Aorta (tissue), 5 donors: ENCODE data around the gene FOXJ3. TPM values are rescaled to one million over a fixed set of nuclear protein-coding genes. Genes with fewer than 3 reads are reported as not detected.

Source experiments
- ATAC-seq: fragments of 200-7000 bp; cut with Tn5 transposase; one replicate; pipeline ENCODE4 v1.9.1; 2022; ENCODE audit warnings: moderate library complexity; ENCODE audit not compliant: low FRiP score
- DNase-seq, 2 donors: peaks; one replicate each; pipeline ENCODE4 v3.0.0-alpha.2; 2020
- H3K27ac ChIP-seq, 2 donors: one replicate each; pipeline ENCODE4 v1.5.1; 2013; ENCODE audit warnings: low read length in 2 of 2, mild to moderate bottlenecking in 2 of 2, moderate library complexity in 2 of 2, control low read depth in 1 of 2, inconsistent platforms in 1 of 2, low read depth in 1 of 2
- H3K27me3 ChIP-seq, 2 donors: one replicate each; pipeline ENCODE4 v1.6.1; 2013; ENCODE audit warnings: control low read depth in 1 of 2, low read length in 1 of 2, mild to moderate bottlenecking in 1 of 2, moderate library complexity in 1 of 2; ENCODE audit not compliant: insufficient read depth in 2 of 2, control insufficient read depth in 1 of 2
- H3K36me3 ChIP-seq, 2 donors: one replicate each; pipeline ENCODE4 v1.6.1; 2013; ENCODE audit warnings: control low read depth in 1 of 2, low read length in 1 of 2, mild to moderate bottlenecking in 1 of 2; ENCODE audit not compliant: insufficient read depth in 2 of 2, control insufficient read depth in 1 of 2
- H3K4me1 ChIP-seq, 2 donors: one replicate each; pipeline ENCODE4 v1.6.1; 2013; ENCODE audit warnings: low read length in 2 of 2, control low read depth in 1 of 2, mild to moderate bottlenecking in 1 of 2, moderate library complexity in 1 of 2; ENCODE audit not compliant: insufficient read depth in 2 of 2, control insufficient read depth in 1 of 2
- H3K4me3 ChIP-seq, 2 donors: one replicate each; pipeline ENCODE4 v1.5.1; 2013; ENCODE audit warnings: low read length in 2 of 2, control low read depth in 1 of 2, mild to moderate bottlenecking in 1 of 2
- H3K9me3 ChIP-seq: one replicate; pipeline ENCODE4 v1.6.1; 2013; ENCODE audit warnings: mild to moderate bottlenecking, low read length; ENCODE audit not compliant: control insufficient read depth
- WGBS, 2 donors: extraction: QIAGEN DNeasy Blood & Tissue Kit; methylation state at CpG; one replicate each; pipeline ENCODE4 v1.1.7; 2013; 5-methylcytosine and 5-hydroxymethylcytosine counted together
- intact Hi-C, 2 donors: fragments of 100-400 bp; cut with DNase I; formaldehyde crosslinking; loops; one replicate each; pipeline versions ENCODE4 v1.14.2 to v1.15.0; 2022
- polyA plus RNA-seq, 2 donors: library from polyadenylated mRNA; stranded (reverse); fragments of 200-250 nt; gene quantifications; one replicate each; pipeline ENCODE4 v1.2.3, GENCODE V29; 2013
- total RNA-seq, 2 donors: library from RNA; stranded (reverse); fragmentation: NEBNext Ultra II Directional; extraction: Animal tissue kit (Norgen Biotek cat#: 25700); gene quantifications; one replicate each; pipeline ENCODE4 v1.2.1, GENCODE V29; 2021
- donor health status: healthy with polysubstance abuse.
- donor health status: Bipolar disorder and iron deficiency.
- donor health status: DM: no; HTN: no; CAD: no.
- donor health status: DM: no; HTN: no; CAD: no.
- donor health status: DM: yes; HTN: yes; CAD: no.

FOXJ3 gene
- total and polyA plus RNA-seq, 4 donors = 9.6 to 64.2 (median 30.7) TPM

DNA sequence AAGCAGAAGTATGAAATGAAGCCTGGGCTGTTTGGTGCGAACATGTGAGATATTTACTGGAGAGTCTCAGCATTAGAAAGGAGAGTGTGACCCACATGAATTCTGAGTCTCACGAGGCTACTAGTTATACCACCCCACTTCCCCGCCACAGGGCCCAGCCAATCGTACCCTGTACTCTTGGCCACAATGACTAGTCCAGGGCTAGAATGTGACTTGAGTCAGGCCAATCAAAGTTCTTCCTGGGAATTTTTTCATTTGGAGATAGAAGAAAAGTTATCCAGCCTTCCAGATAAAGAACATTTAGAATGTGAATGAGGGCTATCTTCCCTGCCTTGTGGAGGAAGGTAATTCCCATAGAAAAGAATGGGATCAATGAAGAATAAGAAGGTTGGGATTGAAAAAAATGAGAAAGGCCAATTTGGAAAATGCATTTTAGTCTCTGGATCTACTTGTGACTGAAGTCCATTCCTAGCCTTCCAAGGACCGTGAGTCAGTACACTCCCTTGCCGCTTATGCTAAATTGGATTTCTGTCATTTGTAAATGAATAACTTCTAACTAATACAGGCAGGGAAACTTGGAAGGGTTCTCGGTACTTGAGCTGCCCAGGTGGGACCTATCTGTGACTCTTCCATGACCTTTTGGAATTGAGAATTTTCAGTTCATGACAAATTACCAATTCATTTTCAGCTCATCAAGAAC lies 33.2 kb upstream of the FOXJ3 start:
- Histone ChIP-seq H3K9me3 (no peaks in the 10 kb centered on the region), H3K4me1 (no peaks in the 10 kb centered on the region), H3K27ac (no peak overlapping the region), H3K4me3 (no peak overlapping the region), H3K27me3 (peaks cover 0 to 2% of the 10 kb centered on the region in 2 donors), H3K36me3 (no peaks in the 10 kb centered on the region)
- intact Hi-C loops = no loop called here
- 79 to 84% methylated on average over 7 of the region's 7 CpGs for WGBS, 2 donors
- DNase-seq = no peak
- ATAC-seq = no peak

DNA sequence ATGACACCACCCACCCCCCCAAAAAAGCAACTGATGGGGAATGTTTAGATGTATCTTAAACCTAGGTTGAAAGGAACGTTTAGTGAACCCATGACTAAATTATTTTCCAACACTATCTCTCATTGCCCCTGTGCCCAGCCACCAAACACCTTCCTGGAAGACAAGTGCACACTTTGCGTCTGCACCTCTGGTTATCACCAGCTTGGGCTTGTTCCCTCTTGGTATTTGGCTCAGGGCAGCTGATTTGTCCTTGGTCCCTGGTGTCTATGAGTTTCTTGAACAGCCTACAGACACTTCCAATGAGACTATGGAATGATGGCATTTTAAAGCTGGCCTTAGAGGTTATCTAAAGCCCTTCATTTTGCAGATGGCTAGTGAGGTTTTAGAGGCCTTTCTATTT lies 30.1 kb upstream of the FOXJ3 start:
- 79% methylated on average over 2 of the region's 2 CpGs for WGBS, 2 donors
- no peak for ATAC-seq

DNA sequence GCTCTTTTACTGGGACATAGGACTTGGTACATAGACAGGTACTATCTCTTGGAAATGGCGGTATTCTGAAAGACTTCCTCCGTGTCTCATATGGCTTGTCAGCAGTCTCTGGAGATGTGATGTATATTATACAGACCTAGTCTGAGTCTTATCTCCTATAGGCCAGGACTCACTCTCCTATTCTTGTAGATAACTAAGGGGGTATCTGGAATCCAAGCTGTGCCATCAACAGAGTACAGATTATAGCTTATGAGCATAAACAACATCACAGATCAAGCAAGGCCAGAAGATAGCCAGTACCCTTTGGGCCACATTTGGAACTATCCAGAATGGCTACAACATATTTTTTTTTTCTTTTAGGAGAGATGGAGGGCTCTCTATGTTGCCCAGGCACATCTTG lies 29.5 kb upstream of the FOXJ3 start:
- Histone ChIP-seq H3K9me3 (peaks cover 2% of the 10 kb centered on the region), H3K4me3 (no peak overlapping the region), H3K27me3 (peaks cover 0 to 5% of the 10 kb centered on the region in 2 donors), H3K36me3 (no peaks in the 10 kb centered on the region), H3K27ac (no peak overlapping the region), H3K4me1 (no peaks in the 10 kb centered on the region)
- 90 to 92% methylated on average over 2 of the region's 2 CpGs for WGBS, 2 donors
- intact Hi-C loops = no loop called here
- ATAC-seq (no peak), DNase-seq (no peak)

More for the DNA sequence above, 30.1 kb upstream of the FOXJ3 start:
- Histone ChIP-seq H3K27me3 (peaks cover 0 to 5% of the 10 kb centered on the region in 2 donors), H3K36me3 (no peaks in the 10 kb centered on the region), H3K9me3 (peaks cover 2% of the 10 kb centered on the region), H3K27ac (no peak overlapping the region), H3K4me1 (no peaks in the 10 kb centered on the region), H3K4me3 (no peak overlapping the region)
- intact Hi-C loops = no loop called here
- no peak for DNase-seq

DNA sequence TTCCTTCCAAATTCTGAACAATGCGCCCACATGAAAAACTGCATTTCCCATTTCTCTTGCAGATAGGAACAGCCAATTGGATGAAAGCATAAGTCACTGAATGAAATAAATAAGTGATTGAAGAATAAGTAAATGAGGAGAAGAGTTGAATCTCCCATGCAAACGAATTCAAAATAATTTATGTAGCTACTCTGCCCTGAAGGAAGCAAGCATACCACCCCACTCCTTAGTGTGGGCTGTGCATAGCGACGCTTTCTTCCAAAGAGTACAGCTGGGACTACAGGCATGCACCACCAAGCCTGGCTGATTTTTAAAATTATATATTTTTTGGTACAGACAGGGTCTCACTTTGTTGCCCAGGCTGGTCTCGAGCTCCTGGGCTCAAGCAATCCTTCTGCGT lies 29.1 kb upstream of the FOXJ3 start:
- 81 to 85% methylated on average over 6 of the region's 6 CpGs for WGBS, 2 donors
- Histone ChIP-seq H3K27ac (no peak overlapping the region), H3K4me1 (no peaks in the 10 kb centered on the region), H3K9me3 (peaks cover 2% of the 10 kb centered on the region), H3K36me3 (no peaks in the 10 kb centered on the region), H3K4me3 (no peak overlapping the region), H3K27me3 (peaks cover 0 to 3% of the 10 kb centered on the region in 2 donors)
- intact Hi-C loops = no loop called here
- DNase-seq (no peak), ATAC-seq (no peak)

DNA sequence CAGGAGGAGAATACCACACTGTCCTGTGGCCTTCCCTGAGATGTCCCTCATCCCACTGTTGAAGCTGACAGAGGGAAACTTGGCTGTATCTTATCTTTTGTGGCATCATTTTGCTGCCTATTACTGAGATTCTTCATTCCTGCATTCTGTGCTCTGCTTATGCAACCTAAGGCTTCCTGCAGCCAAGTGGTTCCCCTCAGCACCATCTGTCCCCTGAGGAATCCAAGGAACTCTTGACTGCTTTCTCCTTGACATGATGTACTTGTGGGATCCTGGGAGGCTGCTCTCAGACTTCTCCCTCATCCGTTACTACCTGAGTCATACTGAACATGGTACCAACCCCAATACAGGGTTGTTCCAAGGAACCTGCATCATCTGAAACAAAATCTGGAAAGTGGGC lies 24.4 kb upstream of the FOXJ3 start:
- intact Hi-C loops = no loop called here
- ATAC-seq (no peak), DNase-seq (no peak)
- peaks cover 0 to 3% of the 10 kb centered on the region in 2 donors for H3K27me3 ChIP-seq
- H3K36me3 ChIP-seq = no peaks in the 10 kb centered on the region
- H3K4me3 ChIP-seq = no peak overlapping the region
- H3K27ac ChIP-seq = no peak overlapping the region
- no peaks in the 10 kb centered on the region for H3K4me1 ChIP-seq
- 71 to 88% methylated on average over 1 of the region's 1 CpG for WGBS, 2 donors
- peaks cover 2% of the 10 kb centered on the region for H3K9me3 ChIP-seq

DNA sequence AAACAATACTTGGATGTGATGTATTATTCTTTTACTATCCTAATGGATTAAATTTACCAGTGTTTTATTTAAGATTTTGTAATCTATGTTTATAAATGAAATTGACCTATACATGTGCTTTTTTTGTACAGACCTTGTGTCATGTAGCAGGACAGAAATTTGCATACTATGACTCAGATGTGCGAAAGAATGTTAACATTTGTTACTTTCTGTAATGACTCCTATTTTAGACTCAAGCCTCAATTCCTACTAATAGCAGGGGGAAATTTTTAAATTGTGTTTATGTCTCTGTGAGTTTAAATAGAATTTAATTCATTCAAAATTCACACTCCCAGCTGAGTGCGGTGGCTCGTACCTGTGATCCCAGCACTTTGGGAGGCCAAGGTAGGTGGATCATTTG lies 23.8 kb upstream of the FOXJ3 start:
- H3K4me3 ChIP-seq = no peak overlapping the region
- no peak for ATAC-seq
- peaks cover 2% of the 10 kb centered on the region for H3K9me3 ChIP-seq
- intact Hi-C loops = no loop called here
- peaks cover 0 to 3% of the 10 kb centered on the region in 2 donors for H3K27me3 ChIP-seq
- WGBS, 2 donors = 91 to 92% methylated on average over 3 of the region's 3 CpGs
- H3K36me3 ChIP-seq = no peaks in the 10 kb centered on the region
- H3K27ac ChIP-seq = no peak overlapping the region
- H3K4me1 ChIP-seq = no peaks in the 10 kb centered on the region
- DNase-seq = no peak

DNA sequence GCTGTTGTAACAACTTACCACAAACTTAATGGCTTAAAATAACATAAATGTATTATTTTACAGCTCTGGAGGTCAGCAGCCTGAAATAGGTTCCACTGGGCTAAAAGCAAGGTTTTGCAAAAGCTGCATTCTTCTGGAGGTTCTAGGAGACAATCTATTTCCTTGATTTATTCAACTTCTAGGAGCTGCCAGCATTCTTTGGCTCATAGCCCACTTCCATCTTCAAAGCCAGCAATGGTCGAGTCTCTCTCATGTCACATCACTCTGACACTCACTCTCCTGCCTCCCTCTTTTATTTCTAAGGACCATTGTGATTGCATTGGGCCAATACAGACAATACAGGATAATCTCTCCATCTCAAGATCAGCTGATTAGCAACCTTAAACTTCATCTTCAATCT lies 15.1 kb upstream of the FOXJ3 start:
- H3K4me3 ChIP-seq = no peak overlapping the region
- no peak overlapping the region for H3K27ac ChIP-seq
- no peaks in the 10 kb centered on the region for H3K9me3 ChIP-seq
- WGBS, 2 donors = 1 to 10% methylated on average over 1 of the region's 1 CpG
- no peaks in the 10 kb centered on the region for H3K27me3 ChIP-seq
- intact Hi-C loops = no loop called here
- DNase-seq (no peak), ATAC-seq (no peak)
- no peaks in the 10 kb centered on the region for H3K36me3 ChIP-seq
- no peaks in the 10 kb centered on the region for H3K4me1 ChIP-seq

DNA sequence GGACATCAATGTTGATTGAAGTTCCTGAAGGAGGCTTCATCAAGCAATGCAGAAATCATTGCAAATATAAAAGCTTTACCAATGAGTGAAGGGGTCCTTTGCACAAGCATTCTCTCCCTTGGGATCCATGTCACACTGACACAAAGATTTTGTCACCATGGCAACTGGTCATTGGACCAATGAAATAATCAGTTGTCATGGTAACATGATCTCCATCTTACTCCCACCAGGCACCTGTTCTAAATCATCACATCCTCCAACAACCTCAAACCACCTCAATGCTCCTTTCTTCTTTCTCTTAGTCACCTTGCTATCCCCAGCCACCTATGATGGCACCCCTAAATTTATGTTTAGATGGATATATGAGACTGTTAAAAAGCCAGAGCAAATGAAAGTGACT lies 13.5 kb upstream of the FOXJ3 start:
- H3K36me3 ChIP-seq = no peaks in the 10 kb centered on the region
- H3K27ac ChIP-seq = no peak overlapping the region
- ATAC-seq = no peak
- intact Hi-C loops = loop anchor here in 1 of 2 donors (5.0 to 10.0 kb wide), 2 partner anchors 89 to 396 kb away; partner anchors contain the start of gene CLDN19
- no peaks in the 10 kb centered on the region for H3K9me3 ChIP-seq
- H3K4me1 ChIP-seq = no peaks in the 10 kb centered on the region
- H3K27me3 ChIP-seq = no peaks in the 10 kb centered on the region
- no peak overlapping the region for H3K4me3 ChIP-seq
- no peak for DNase-seq

DNA sequence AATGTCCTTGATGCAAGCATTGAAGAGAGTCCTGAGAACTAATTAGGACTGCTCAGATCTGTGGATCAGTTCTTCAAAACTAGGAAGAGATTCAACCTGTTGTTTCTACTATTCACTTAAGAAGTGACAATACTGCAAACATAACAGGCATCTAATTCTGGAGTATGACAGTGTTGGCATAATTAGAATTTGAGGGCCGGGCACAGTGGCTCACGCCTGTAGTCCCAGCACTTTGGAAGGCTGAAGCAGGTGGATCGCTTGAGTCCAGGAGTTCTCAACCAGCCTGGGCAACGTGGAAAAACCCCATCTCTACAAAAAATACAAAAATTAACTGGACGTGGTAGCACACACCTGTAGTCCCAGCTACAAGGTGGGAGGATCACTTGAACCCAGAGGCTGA lies 8.0 kb upstream of the FOXJ3 start:
- Histone ChIP-seq H3K4me1 (no peaks in the 10 kb centered on the region), H3K36me3 (no peaks in the 10 kb centered on the region), H3K4me3 (no peak overlapping the region), H3K9me3 (no peaks in the 10 kb centered on the region), H3K27ac (no peak overlapping the region), H3K27me3 (no peaks in the 10 kb centered on the region)
- no peak for ATAC-seq
- intact Hi-C loops = loop anchor here in 1 of 2 donors (10.0 kb wide), 1 partner anchor 402 kb away; the partner anchor contains the start of gene CLDN19
- no peak for DNase-seq
- WGBS, 2 donors = 73 to 74% methylated on average over 5 of the region's 5 CpGs
